Thyroid gland (tissue), 4 donors: ENCODE measurements around the gene FOXP1. TPM values are rescaled to one million over a fixed set of nuclear protein-coding genes. Genes with fewer than 3 reads are reported as not detected.

Source experiments
- DNase-seq, 2 donors: peaks; one replicate each; pipeline ENCODE4 v3.0.0-alpha.2; 2019
- H3K27ac ChIP-seq, 3 donors: fragments of 200-600 bp; sonication (generic); 1 replicate in 2 of 3; 2 replicates in 1 of 3; pipeline ENCODE4 v1.5.1; 2016 to 2019; ENCODE audit warnings: mild to moderate bottlenecking in 1 of 3, moderate library complexity in 1 of 3
- H3K27me3 ChIP-seq: fragments of 200-600 bp; sonication (generic); one replicate; pipeline ENCODE4 v1.5.1; 2019
- H3K36me3 ChIP-seq, 2 donors: fragments of 200-600 bp; sonication (generic); one replicate each; pipeline ENCODE4 v1.5.1; 2016 to 2019
- H3K4me1 ChIP-seq, 2 donors: fragments of 200-600 bp; sonication (generic); one replicate each; pipeline ENCODE4 v1.5.1; 2017 to 2019
- H3K4me3 ChIP-seq, 3 donors: fragments of 200-600 bp; sonication (generic); replicated peaks in 1 of 3; 1 replicate in 2 of 3; 2 replicates in 1 of 3; pipeline ENCODE4 v1.5.1; 2016; ENCODE audit warnings: mild to moderate bottlenecking in 1 of 3
- H3K9me3 ChIP-seq: fragments of 200-600 bp; sonication (generic); one replicate; pipeline ENCODE4 v1.5.1; 2017
- POLR2A ChIP-seq, 2 donors: fragments of 450-650 bp; IDR thresholded peaks; one replicate each; pipeline ENCODE4 v1.6.1; 2017; ENCODE audit warnings: antibody characterized with exemption in 2 of 2, mild to moderate bottlenecking in 2 of 2, moderate library complexity in 1 of 2
- WGBS, 2 donors: methylation state at CpG; one replicate each; pipeline ENCODE4 v1.1.5; 2017; 5-methylcytosine and 5-hydroxymethylcytosine counted together
- intact Hi-C: fragments of 100-400 bp; cut with DNase I; formaldehyde crosslinking; loops from one replicate; pipeline ENCODE4 v1.15.1; 2023
- total RNA-seq, 4 donors: library from RNA; depleted of rRNA; stranded (reverse); fragments of >200 nt; gene quantifications; one replicate each; pipeline ENCODE4 v1.2.3, GENCODE V29; 2016
- TF ChIP-seq, protein P1 (sequence below), 6 experiments: fragments of 200-600 bp in 3 of 6; fragments of 450-650 bp in 3 of 6; sonication (generic) in 3 of 6; IDR thresholded peaks; one replicate each; pipeline ENCODE4 v1.5.1; 2016 to 2019; ENCODE audit warnings: antibody characterized with exemption in 6 of 6, mild to moderate bottlenecking in 2 of 6, inconsistent platforms in 1 of 6, moderate library complexity in 1 of 6

The FOXP1 gene
- total RNA-seq, 4 donors from 2014 or later: 111 to 187 (median 141) TPM

- intact Hi-C loops: no loop called here
- H3K36me3 ChIP-seq: no peaks in the 10 kb centered on the region
- no peak for TF ChIP-seq POLR2A (IDR thresholded peaks at IDR 0.05)
- TF ChIP-seq, protein P1, sequence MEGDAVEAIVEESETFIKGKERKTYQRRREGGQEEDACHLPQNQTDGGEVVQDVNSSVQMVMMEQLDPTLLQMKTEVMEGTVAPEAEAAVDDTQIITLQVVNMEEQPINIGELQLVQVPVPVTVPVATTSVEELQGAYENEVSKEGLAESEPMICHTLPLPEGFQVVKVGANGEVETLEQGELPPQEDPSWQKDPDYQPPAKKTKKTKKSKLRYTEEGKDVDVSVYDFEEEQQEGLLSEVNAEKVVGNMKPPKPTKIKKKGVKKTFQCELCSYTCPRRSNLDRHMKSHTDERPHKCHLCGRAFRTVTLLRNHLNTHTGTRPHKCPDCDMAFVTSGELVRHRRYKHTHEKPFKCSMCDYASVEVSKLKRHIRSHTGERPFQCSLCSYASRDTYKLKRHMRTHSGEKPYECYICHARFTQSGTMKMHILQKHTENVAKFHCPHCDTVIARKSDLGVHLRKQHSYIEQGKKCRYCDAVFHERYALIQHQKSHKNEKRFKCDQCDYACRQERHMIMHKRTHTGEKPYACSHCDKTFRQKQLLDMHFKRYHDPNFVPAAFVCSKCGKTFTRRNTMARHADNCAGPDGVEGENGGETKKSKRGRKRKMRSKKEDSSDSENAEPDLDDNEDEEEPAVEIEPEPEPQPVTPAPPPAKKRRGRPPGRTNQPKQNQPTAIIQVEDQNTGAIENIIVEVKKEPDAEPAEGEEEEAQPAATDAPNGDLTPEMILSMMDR (IDR thresholded peaks at IDR 0.05): no peak
- no peak overlapping the region for H3K27ac ChIP-seq
- no peaks in the 10 kb centered on the region for H3K27me3 ChIP-seq
- peaks cover 28 to 32% of the 10 kb centered on the region in 2 donors for H3K4me1 ChIP-seq
- no peaks in the 10 kb centered on the region for H3K9me3 ChIP-seq
- no peak overlapping the region for H3K4me3 ChIP-seq
- 94 to 95% methylated on average over 5 of the region's 5 CpGs for WGBS, 2 donors
- DNase-seq: no peak
Measured at GRCh38 chr3:71451812-71452211, 131.7 kb downstream of the FOXP1 start.

DNA sequence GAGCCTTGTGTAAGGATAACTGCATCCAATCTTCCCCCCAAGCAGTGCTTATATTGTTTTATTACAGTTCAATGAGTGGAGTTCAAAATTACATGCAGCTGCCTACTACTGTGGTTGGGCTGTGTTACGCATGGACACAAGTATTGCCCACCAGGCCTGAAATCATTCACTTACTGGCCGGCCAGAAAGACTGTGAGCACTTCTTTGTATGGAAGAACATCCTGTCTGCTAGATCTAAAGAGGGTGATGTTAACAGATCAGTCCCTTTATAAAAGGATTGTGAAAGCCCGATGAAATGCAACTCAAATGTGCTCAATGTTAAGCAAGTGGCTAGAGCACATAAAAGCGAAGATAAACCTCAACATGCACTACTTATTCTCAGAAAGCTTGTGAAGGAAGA lies 132.5 kb downstream of the FOXP1 start:
- DNase-seq: no peak
- intact Hi-C loops: no loop called here
- H3K36me3 ChIP-seq: no peaks in the 10 kb centered on the region
- H3K4me3 ChIP-seq: no peak overlapping the region
- no peaks in the 10 kb centered on the region for H3K9me3 ChIP-seq
- TF ChIP-seq, protein P1 (IDR thresholded peaks at IDR 0.05): no peak
- no peak for TF ChIP-seq POLR2A (IDR thresholded peaks at IDR 0.05)
- H3K27ac ChIP-seq: no peak overlapping the region
- H3K4me1 ChIP-seq: peaks cover 26 to 27% of the 10 kb centered on the region in 2 donors
- no peaks in the 10 kb centered on the region for H3K27me3 ChIP-seq
- WGBS, 2 donors: 78 to 82% methylated on average over 4 of the region's 4 CpGs

GRCh38 chr3:71450162-71450561 lies 133.4 kb downstream of the FOXP1 start:
- Histone ChIP-seq H3K4me1 (peaks cover 20 to 29% of the 10 kb centered on the region in 2 donors), H3K4me3 (no peak overlapping the region), H3K27me3 (no peaks in the 10 kb centered on the region), H3K36me3 (no peaks in the 10 kb centered on the region), H3K27ac (no peak overlapping the region), H3K9me3 (no peaks in the 10 kb centered on the region)
- intact Hi-C loops: no loop called here
- DNase-seq: no peak
- 94 to 96% methylated on average over 6 of the region's 6 CpGs for WGBS, 2 donors
- TF ChIP-seq POLR2A (IDR thresholded peaks at IDR 0.05): no peak
- TF ChIP-seq, protein P1 (IDR thresholded peaks at IDR 0.05): no peak

GRCh38 chr3:71447803-71448202 lies 135.7 kb downstream of the FOXP1 start:
- no peaks in the 10 kb centered on the region for H3K9me3 ChIP-seq
- H3K4me3 ChIP-seq: no peak overlapping the region
- TF ChIP-seq, protein P1 (IDR thresholded peaks at IDR 0.05): no peak
- no peak for TF ChIP-seq POLR2A (IDR thresholded peaks at IDR 0.05)
- H3K4me1 ChIP-seq: peaks cover 28 to 45% of the 10 kb centered on the region in 2 donors
- no peak for DNase-seq
- H3K27ac ChIP-seq: no peak overlapping the region
- intact Hi-C loops: no loop called here
- H3K27me3 ChIP-seq: no peaks in the 10 kb centered on the region
- WGBS, 2 donors: 32 to 51% methylated on average over 5 of the region's 5 CpGs
- no peaks in the 10 kb centered on the region for H3K36me3 ChIP-seq

DNA sequence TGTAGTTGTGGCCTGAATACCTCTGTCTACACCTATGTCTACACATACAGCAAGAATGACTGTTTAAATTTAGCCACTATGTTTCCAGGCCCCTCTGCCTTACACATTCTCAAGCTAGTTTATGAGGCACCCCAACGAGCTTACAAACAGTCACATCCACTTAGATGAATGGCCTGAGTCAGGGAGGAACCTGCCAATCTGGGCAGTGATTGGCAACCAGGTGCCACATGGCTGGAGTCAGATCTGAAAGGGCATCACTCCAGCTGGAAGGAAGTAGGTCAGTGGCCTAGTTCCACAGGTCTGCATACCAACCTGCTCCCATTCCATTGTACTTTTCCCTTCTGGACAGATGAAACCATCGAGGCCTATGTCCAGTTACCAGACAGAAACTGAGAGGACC lies 136.3 kb downstream of the FOXP1 start:
- Histone ChIP-seq H3K4me1 (peaks cover 34 to 48% of the 10 kb centered on the region in 2 donors), H3K4me3 (no peak overlapping the region), H3K9me3 (no peaks in the 10 kb centered on the region), H3K27ac (no peak overlapping the region), H3K36me3 (no peaks in the 10 kb centered on the region), H3K27me3 (no peaks in the 10 kb centered on the region)
- intact Hi-C loops: no loop called here
- no peak for TF ChIP-seq POLR2A (IDR thresholded peaks at IDR 0.05)
- TF ChIP-seq, protein P1 (IDR thresholded peaks at IDR 0.05): no peak
- 68 to 93% methylated on average over 2 of the region's 2 CpGs for WGBS, 2 donors
- no peak for DNase-seq
